Psoas muscle (tissue), 8 donors: ENCODE data around the gene CFH. TPM values are rescaled to one million over a fixed set of nuclear protein-coding genes. Genes with fewer than 3 reads are reported as not detected.

Experiments
- ATAC-seq, 4 donors: fragments of 200-7000 bp; cut with Tn5 transposase; one replicate each; pipeline ENCODE4 v1.9.1; 2020; ENCODE audit warnings: moderate library complexity in 3 of 4, mild to moderate bottlenecking in 2 of 4
- DNase-seq, 2 donors: peaks; one replicate each; pipeline ENCODE4 v3.0.0-alpha.2; 2020
- H3K27ac ChIP-seq: fragments of 200-600 bp; one replicate; pipeline ENCODE4 v1.8.0; 2022
- H3K27me3 ChIP-seq, 3 donors: fragments of 200-600 bp in 1 of 3; one replicate each; pipeline versions ENCODE4 v1.6.1 to v1.8.0; 2013 to 2022; ENCODE audit warnings: low read length in 2 of 3, mild to moderate bottlenecking in 2 of 3, moderate library complexity in 1 of 3; ENCODE audit not compliant: insufficient read depth in 3 of 3
- H3K36me3 ChIP-seq, 2 donors: fragments of 200-600 bp in 1 of 2; one replicate each; pipeline versions ENCODE4 v1.6.1 to v1.8.0; 2013 to 2022; ENCODE audit warnings: low read depth in 1 of 2, mild to moderate bottlenecking in 1 of 2, moderate library complexity in 1 of 2; ENCODE audit not compliant: insufficient read depth in 1 of 2
- H3K4me1 ChIP-seq: fragments of 200-600 bp; one replicate; pipeline ENCODE4 v1.8.0; 2022
- H3K4me3 ChIP-seq: fragments of 200-600 bp; one replicate; pipeline ENCODE4 v1.8.0; 2022; ENCODE audit warnings: mild to moderate bottlenecking
- H3K9me3 ChIP-seq: fragments of 200-600 bp; one replicate; pipeline ENCODE4 v1.8.0; 2022
- WGBS, 3 donors: extraction: QIAGEN DNeasy Blood & Tissue Kit; methylation state at CpG; one replicate each; pipeline versions ENCODE4 v1.1.6 to v1.1.7; 2013; 5-methylcytosine and 5-hydroxymethylcytosine counted together
- intact Hi-C, 2 donors: fragments of 100-400 bp; cut with DNase I; formaldehyde crosslinking; loops; one replicate each; pipeline versions ENCODE4 v1.11.0 to v1.14.2; 2022
- polyA plus RNA-seq, 3 donors: library from polyadenylated mRNA; stranded (reverse); fragments of 200-250 nt; gene quantifications; one replicate each; pipeline ENCODE4 v1.2.3, GENCODE V29; 2013
- total RNA-seq, 4 donors: library from RNA; stranded (reverse); fragmentation: NEBNext Ultra II Directional in 2 of 4; extraction: Animal tissue kit (Norgen Biotek cat#: 25700) in 2 of 4; gene quantifications; one replicate each; pipeline versions ENCODE4 v1.2.1 to v1.2.4, GENCODE V29; 2021 to 2023
- TF ChIP-seq, protein P1 (sequence below): fragments of 200-600 bp; IDR thresholded peaks from one replicate; pipeline ENCODE4 v1.8.0; 2022; ENCODE audit warnings: antibody characterized with exemption
- donor health status: healthy with polysubstance abuse.
- donor health status: DM: no; HTN: no; CAD: no; lungs with moderate emphysema.
- donor health status: Bipolar disorder and iron deficiency.
- donor health status: healthy.
- donor health status: DM: yes; HTN: yes; CAD: no.
- donor health status: DM: no; HTN: no; CAD: no.
- donor health status: DM: no; HTN: no; CAD: no.
- donor health status: DM: yes; HTN: yes; CAD: no.

Gene CFH
- total and polyA plus RNA-seq, 7 donors: 12.5 to 44.5 (median 24.2) TPM

- H3K4me1 ChIP-seq: no peaks in the 10 kb centered on the region
- TF ChIP-seq, protein P1, sequence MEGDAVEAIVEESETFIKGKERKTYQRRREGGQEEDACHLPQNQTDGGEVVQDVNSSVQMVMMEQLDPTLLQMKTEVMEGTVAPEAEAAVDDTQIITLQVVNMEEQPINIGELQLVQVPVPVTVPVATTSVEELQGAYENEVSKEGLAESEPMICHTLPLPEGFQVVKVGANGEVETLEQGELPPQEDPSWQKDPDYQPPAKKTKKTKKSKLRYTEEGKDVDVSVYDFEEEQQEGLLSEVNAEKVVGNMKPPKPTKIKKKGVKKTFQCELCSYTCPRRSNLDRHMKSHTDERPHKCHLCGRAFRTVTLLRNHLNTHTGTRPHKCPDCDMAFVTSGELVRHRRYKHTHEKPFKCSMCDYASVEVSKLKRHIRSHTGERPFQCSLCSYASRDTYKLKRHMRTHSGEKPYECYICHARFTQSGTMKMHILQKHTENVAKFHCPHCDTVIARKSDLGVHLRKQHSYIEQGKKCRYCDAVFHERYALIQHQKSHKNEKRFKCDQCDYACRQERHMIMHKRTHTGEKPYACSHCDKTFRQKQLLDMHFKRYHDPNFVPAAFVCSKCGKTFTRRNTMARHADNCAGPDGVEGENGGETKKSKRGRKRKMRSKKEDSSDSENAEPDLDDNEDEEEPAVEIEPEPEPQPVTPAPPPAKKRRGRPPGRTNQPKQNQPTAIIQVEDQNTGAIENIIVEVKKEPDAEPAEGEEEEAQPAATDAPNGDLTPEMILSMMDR: no peak
- no peak overlapping the region for H3K27ac ChIP-seq
- DNase-seq: no peak
- no peak overlapping the region for H3K4me3 ChIP-seq
- no peaks in the 10 kb centered on the region for H3K27me3 ChIP-seq
- ATAC-seq: no peak
- no peaks in the 10 kb centered on the region for H3K36me3 ChIP-seq
- H3K9me3 ChIP-seq: no peaks in the 10 kb centered on the region
- 97 to 99% (median 99%) methylated on average over 2 of the region's 2 CpGs for WGBS, 3 donors
- intact Hi-C loops: no loop called here
Measured at GRCh38 chr1:196732526-196732925, 80.7 kb downstream of the CFH start.

- ATAC-seq: no peak
- intact Hi-C loops: no loop called here
Measured at GRCh38 chr1:196733091-196733970, 81.5 kb downstream of the CFH start.

GRCh38 chr1:196734006-196734405 is 82.2 kb downstream of the CFH start:
- no peaks in the 10 kb centered on the region for H3K4me1 ChIP-seq
- H3K27me3 ChIP-seq: no peaks in the 10 kb centered on the region
- no peak overlapping the region for H3K27ac ChIP-seq
- no peak overlapping the region for H3K4me3 ChIP-seq
- TF ChIP-seq, protein P1: no peak
- peaks cover 0 to 7% of the 10 kb centered on the region in 2 donors for H3K36me3 ChIP-seq
- intact Hi-C loops: no loop called here
- no peak for DNase-seq
- H3K9me3 ChIP-seq: peaks cover 5% of the 10 kb centered on the region
- no peak for ATAC-seq

More at GRCh38 chr1:196733091-196733970, 81.5 kb downstream of the CFH start:
- 86 to 89% (median 87%) methylated on average over 11 of the region's 11 CpGs for WGBS, 3 donors
- Histone ChIP-seq H3K27ac (no peak overlapping the region), H3K4me3 (no peak overlapping the region), H3K9me3 (peaks cover 4% of the 10 kb centered on the region), H3K36me3 (peaks cover 0 to 6% of the 10 kb centered on the region in 2 donors), H3K27me3 (no peaks in the 10 kb centered on the region), H3K4me1 (no peaks in the 10 kb centered on the region)
- TF ChIP-seq, protein P1: no peak
- DNase-seq: no peak

DNA sequence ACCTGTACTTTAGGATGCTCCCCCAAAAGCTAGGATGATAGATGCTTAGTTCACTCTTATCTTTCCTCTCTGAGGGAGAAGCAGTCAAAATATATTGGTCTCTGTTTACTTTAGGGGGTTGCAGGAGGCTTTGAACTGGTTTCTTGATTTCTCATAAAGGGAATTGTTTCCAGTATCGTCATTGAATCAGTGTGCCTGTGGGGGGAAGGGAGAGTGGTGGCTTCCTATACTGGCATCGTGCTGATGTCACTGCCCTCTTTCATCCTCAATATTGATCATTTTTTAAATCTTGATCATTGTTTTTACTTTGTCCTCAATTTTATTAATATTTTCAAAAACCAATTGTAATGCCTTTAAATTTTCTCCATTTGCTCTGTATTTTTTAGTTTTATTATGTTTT is 82.6 kb downstream of the CFH start:
- H3K4me1 ChIP-seq: no peaks in the 10 kb centered on the region
- intact Hi-C loops: no loop called here
- TF ChIP-seq, protein P1: no peak
- no peaks in the 10 kb centered on the region for H3K27me3 ChIP-seq
- DNase-seq: no peak
- H3K27ac ChIP-seq: no peak overlapping the region
- no peak for ATAC-seq
- 85 to 96% (median 89%) methylated on average over 2 of the region's 2 CpGs for WGBS, 3 donors
- peaks cover 5% of the 10 kb centered on the region for H3K9me3 ChIP-seq
- H3K36me3 ChIP-seq: peaks cover 0 to 7% of the 10 kb centered on the region in 2 donors
- no peak overlapping the region for H3K4me3 ChIP-seq
